ENCODE measurements around the gene DPM2. TPM values are rescaled to one million over a fixed set of nuclear protein-coding genes. Genes with fewer than 3 reads are reported as not detected.

DPM2 gene
- total and polyA plus RNA-seq, 2 experiments from 2014 or later, result 36.6 to 92.4 TPM

DNA sequence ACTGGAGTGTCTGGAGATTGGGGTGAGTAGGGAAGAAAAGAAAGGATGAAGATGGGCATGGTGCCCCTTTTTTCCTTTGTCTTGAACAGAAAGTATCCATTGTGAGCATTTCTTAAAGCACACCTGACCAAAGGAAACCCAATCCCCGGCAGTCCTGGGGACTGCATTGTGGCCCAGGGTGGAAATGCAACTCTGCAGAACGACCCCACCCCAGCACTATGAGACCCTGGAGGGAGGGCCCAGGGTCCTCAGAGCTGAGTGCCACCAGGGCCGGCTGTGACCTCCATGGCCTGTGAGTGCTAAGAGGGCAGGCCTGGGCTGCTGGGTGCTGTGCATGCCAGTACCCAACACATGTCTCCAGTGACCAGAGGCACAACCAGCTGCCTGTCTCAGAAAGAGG is 24.6 kb upstream of the DPM2 start:
- H3K79me2 ChIP-seq (replicated peaks; ENCODE audit: insufficient read depth), result peaks cover 99% of the 10 kb centered on the region
- H3K4me3 Mint-ChIP-seq, result no peak overlapping the region; the same call in 2 of the 3 replicates
- H3K36me3 Mint-ChIP-seq (ENCODE audit: low read depth), result peaks cover 2% of the 10 kb centered on the region; the same call in 1 of the 3 replicates
- peak overlapping the region; percentile 81; the same call in 1 of the 2 replicates for H3K27ac Mint-ChIP-seq
- H3K36me3 ChIP-seq (ENCODE audit: insufficient read depth), result no peaks in the 10 kb centered on the region
- TF ChIP-seq POLR2AphosphoS5 (IDR thresholded peaks at IDR 0.05; ENCODE audit: low read depth) (no peak), NANOG (IDR thresholded peaks at IDR 0.05; ENCODE audit: borderline replicate concordance) (no peak), ZNF331 (CRISPR knock-in tag; IDR thresholded peaks at IDR 0.05; ENCODE audit: low read depth) (no peak), STAT1 (IDR thresholded peaks at IDR 0.05; ENCODE audit: unreplicated experiment) (no peak), ZNF114 (CRISPR knock-in tag; IDR thresholded peaks at IDR 0.05) (no peak), JUNB (IDR thresholded peaks at IDR 0.05; ENCODE audit: unreplicated experiment) (no peak)
- TF ChIP-seq, protein P1, sequence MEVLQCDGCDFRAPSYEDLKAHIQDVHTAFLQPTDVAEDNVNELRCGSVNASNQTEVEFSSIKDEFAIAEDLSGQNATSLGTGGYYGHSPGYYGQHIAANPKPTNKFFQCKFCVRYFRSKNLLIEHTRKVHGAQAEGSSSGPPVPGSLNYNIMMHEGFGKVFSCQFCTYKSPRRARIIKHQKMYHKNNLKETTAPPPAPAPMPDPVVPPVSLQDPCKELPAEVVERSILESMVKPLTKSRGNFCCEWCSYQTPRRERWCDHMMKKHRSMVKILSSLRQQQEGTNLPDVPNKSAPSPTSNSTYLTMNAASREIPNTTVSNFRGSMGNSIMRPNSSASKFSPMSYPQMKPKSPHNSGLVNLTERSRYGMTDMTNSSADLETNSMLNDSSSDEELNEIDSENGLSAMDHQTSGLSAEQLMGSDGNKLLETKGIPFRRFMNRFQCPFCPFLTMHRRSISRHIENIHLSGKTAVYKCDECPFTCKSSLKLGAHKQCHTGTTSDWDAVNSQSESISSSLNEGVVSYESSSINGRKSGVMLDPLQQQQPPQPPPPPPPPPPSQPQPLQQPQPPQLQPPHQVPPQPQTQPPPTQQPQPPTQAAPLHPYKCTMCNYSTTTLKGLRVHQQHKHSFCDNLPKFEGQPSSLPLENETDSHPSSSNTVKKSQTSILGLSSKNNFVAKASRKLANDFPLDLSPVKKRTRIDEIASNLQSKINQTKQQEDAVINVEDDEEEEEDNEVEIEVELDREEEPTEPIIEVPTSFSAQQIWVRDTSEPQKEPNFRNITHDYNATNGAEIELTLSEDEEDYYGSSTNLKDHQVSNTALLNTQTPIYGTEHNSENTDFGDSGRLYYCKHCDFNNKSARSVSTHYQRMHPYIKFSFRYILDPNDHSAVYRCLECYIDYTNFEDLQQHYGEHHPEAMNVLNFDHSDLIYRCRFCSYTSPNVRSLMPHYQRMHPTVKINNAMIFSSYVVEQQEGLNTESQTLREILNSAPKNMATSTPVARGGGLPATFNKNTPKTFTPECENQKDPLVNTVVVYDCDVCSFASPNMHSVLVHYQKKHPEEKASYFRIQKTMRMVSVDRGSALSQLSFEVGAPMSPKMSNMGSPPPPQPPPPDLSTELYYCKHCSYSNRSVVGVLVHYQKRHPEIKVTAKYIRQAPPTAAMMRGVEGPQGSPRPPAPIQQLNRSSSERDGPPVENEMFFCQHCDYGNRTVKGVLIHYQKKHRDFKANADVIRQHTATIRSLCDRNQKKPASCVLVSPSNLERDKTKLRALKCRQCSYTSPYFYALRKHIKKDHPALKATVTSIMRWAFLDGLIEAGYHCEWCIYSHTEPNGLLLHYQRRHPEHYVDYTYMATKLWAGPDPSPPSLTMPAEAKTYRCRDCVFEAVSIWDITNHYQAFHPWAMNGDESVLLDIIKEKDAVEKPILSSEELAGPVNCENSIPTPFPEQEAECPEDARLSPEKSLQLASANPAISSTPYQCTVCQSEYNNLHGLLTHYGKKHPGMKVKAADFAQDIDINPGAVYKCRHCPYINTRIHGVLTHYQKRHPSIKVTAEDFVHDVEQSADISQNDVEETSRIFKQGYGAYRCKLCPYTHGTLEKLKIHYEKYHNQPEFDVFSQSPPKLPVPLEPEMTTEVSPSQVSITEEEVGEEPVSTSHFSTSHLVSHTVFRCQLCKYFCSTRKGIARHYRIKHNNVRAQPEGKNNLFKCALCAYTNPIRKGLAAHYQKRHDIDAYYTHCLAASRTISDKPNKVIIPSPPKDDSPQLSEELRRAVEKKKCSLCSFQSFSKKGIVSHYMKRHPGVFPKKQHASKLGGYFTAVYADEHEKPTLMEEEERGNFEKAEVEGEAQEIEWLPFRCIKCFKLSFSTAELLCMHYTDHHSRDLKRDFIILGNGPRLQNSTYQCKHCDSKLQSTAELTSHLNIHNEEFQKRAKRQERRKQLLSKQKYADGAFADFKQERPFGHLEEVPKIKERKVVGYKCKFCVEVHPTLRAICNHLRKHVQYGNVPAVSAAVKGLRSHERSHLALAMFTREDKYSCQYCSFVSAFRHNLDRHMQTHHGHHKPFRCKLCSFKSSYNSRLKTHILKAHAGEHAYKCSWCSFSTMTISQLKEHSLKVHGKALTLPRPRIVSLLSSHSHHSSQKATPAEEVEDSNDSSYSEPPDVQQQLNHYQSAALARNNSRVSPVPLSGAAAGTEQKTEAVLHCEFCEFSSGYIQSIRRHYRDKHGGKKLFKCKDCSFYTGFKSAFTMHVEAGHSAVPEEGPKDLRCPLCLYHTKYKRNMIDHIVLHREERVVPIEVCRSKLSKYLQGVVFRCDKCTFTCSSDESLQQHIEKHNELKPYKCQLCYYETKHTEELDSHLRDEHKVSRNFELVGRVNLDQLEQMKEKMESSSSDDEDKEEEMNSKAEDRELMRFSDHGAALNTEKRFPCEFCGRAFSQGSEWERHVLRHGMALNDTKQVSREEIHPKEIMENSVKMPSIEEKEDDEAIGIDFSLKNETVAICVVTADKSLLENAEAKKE (CRISPR knock-in tag; IDR thresholded peaks at IDR 0.05), result no peak
- TF ChIP-seq, protein P2, sequence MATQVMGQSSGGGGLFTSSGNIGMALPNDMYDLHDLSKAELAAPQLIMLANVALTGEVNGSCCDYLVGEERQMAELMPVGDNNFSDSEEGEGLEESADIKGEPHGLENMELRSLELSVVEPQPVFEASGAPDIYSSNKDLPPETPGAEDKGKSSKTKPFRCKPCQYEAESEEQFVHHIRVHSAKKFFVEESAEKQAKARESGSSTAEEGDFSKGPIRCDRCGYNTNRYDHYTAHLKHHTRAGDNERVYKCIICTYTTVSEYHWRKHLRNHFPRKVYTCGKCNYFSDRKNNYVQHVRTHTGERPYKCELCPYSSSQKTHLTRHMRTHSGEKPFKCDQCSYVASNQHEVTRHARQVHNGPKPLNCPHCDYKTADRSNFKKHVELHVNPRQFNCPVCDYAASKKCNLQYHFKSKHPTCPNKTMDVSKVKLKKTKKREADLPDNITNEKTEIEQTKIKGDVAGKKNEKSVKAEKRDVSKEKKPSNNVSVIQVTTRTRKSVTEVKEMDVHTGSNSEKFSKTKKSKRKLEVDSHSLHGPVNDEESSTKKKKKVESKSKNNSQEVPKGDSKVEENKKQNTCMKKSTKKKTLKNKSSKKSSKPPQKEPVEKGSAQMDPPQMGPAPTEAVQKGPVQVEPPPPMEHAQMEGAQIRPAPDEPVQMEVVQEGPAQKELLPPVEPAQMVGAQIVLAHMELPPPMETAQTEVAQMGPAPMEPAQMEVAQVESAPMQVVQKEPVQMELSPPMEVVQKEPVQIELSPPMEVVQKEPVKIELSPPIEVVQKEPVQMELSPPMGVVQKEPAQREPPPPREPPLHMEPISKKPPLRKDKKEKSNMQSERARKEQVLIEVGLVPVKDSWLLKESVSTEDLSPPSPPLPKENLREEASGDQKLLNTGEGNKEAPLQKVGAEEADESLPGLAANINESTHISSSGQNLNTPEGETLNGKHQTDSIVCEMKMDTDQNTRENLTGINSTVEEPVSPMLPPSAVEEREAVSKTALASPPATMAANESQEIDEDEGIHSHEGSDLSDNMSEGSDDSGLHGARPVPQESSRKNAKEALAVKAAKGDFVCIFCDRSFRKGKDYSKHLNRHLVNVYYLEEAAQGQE (IDR thresholded peaks at IDR 0.05; ENCODE audit: unreplicated experiment), result no peak
- no peak overlapping the region for H3K4me2 ChIP-seq
- H3F3A ChIP-seq (replicated peaks; ENCODE audit: low read depth), result 0 out of 2 replicates have a peak, but pooled peaks cover 5% of the 10 kb centered on the region
- peak; percentile 12 for ATAC-seq
- no peak overlapping the region for H2AFZ ChIP-seq
- peaks cover 22% of the 10 kb centered on the region for H4K20me1 ChIP-seq (replicated peaks; ENCODE audit: insufficient read depth)
- peak overlapping the region; percentile 59; the same call in 1 of the 2 replicates for H3K27ac ChIP-seq (ENCODE audit: low read depth)
- H3K9me3 Mint-ChIP-seq, result no peaks in the 10 kb centered on the region
- H3K27me3 ChIP-seq (ENCODE audit: insufficient read depth), result no peaks in the 10 kb centered on the region
- peaks cover 21% of the 10 kb centered on the region for H3K4me1 ChIP-seq (ENCODE audit: insufficient read depth)
- H3K27me3 Mint-ChIP-seq (ENCODE audit: insufficient read depth, low read depth, poor library complexity), result peaks cover 17% of the 10 kb centered on the region
- peaks cover 60% of the 10 kb centered on the region for H3K4me1 Mint-ChIP-seq
- no peaks in the 10 kb centered on the region for H3K9me2 ChIP-seq (ENCODE audit: insufficient read depth)
- H3K4me3 ChIP-seq, result no peak overlapping the region
- no peak for DNase-seq (ENCODE audit: low spot score)
